ENCODE data around the gene CHDH.

The CHDH gene, protein sequence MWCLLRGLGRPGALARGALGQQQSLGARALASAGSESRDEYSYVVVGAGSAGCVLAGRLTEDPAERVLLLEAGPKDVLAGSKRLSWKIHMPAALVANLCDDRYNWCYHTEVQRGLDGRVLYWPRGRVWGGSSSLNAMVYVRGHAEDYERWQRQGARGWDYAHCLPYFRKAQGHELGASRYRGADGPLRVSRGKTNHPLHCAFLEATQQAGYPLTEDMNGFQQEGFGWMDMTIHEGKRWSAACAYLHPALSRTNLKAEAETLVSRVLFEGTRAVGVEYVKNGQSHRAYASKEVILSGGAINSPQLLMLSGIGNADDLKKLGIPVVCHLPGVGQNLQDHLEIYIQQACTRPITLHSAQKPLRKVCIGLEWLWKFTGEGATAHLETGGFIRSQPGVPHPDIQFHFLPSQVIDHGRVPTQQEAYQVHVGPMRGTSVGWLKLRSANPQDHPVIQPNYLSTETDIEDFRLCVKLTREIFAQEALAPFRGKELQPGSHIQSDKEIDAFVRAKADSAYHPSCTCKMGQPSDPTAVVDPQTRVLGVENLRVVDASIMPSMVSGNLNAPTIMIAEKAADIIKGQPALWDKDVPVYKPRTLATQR

DNA sequence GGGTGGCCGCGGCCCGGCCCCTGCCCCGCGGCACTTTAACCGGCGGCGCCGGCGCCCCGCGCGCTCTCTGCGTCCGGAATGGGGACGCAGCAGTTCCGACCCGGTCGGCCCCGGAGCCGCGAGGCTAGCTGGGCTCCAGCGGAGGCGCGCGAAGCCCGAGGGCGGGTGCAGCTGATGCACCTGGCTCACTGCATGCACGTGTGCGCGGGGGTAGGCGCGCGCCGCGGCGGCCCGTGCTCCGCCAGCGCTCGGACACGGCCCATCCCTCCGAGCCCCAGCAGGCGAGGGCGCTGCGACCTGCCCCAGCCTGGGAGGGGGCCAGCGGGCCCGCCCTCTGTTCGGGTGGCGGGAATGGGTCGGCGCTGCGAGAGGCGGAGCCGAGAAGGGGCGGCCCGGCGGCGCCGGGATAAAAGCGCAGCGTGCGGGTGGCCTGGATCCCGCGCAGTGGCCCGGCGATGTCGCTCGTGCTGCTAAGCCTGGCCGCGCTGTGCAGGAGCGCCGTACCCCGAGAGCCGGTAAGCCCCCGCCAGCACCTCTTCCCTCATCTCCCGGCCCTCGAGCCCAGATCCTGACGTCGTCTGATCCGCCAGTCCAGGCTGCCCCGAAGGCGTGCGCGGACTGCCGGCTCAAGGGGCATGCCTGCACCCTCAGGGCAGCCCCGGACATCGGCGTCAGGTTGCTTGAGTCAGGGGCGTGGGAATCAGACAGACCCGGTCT, at the start of gene CHDH, which contains the start of gene IL17RB:
Gene CHDH, minus strand, starts transcription at position 286 of the 717 bp plus-strand sequence. CDS start 22,411 bp downstream, outside the sequence.
Gene IL17RB, plus strand, starts transcription at position 435 of the 717 bp plus-strand sequence. Its CDS starts 21 bp downstream, at position 456.
- peak; percentile 34 for DNase-seq

DNA sequence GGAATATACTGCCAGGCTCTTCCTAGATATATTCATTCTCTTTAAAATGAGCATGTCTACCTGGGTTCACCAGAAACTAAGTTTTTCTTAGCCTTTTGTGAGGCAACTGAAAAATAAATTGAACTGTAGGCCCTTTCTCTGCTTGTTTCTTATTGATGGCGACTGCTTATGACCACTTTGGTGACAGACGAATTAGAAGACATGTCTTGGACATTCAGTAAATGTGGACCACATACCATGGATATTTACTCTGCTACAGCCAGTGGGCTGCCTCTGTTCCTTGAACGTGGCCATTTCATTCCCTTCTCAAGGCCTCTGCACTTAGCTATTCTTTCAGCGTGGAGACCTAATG, 46.0 kb upstream of the CHDH start:
- no peak for DNase-seq

DNA sequence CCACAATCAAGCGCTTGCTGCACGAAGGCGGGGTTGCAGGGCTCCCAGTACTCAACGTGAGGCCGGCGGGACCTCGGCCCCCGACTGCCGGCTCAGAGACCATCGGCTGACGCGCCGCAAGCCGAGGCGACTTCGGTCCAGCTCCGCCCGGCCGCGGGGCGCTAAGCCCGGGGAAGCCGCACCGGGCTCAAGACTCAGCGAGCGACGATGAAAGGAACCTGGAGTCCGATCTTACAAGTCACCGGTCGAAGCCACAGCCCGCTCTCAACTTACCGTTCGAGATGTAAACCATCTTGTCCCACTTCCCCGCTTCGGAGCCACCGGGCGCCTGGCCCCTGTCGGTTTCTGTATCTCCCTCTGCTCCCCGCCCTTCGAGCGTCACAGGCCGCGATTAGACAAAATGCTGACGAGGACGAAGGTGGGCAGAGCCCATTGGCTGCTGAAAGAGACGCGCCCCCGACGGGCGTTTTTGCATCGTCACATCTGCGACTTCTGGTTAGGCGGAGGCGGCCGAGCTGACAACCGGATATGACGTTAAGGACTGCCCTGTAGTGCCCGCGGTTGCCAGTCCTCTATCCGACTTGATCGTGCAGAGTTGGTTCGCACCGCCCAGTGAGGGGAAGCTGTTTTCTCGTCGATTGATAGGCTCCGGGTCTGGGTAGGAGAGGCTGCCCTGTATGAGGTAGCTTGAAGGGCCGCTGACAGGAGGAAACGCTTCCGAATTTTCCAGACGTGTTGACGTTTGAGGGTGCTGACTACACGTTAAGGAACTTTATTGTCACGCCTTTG, 45.5 kb upstream of the CHDH start, which contains the start of gene SELENOK:
Gene SELENOK, minus strand, starts transcription at position 363 of the 789 bp plus-strand sequence.
- peak; percentile 99 for DNase-seq

DNA sequence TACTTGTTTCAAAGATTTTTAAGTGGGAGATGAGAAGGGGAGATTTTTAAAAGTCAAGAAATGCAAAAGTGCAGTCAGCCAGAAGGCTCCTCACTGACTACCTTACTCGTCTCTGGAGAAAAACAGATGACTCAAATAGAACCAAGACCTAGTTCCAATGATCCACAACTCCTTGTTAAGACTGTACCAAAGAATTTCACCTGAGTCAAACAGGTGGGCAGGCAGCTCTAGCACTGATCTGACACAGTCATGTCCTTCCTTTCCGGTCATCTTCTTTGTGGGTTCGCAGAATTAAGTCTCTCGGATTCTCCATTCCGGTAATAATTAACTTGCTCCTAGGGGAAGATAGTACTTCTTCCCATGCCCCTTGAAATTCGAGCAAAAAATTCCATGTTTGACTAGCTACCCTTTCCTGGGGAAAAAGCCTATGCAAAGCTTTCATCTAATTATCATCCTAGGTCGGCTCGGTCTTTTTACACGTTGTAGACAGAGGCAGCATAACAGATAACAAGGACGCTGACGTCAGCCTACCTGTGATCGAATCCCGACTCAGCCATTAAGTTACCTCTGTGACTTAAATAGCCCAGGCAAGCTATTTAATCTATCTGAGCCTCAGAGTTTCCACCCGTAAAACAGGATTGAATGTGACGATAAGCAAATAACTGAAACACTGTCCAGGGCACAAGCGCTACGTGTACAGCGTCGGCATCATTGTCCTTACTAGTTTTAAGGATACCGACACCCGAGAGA, 44.7 kb upstream of the CHDH start:
- peak; percentile 69 for DNase-seq

DNA sequence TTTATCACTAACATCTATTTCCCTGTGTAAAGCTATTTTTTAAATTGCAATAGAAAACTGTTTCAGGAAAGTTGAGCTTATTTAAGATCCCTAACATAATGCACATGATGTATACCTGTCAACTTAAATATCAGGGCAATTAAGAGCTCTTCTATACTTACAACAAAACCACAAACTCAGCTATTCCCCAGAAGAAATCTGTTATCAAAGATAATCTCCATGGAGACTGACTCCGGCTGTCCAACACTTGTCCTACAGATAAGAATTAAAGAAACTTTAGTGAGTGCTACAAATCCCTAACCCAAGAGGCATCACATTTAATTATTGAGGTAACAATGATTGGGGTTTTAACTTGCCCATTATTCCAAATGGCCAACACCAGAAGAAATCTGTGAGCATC, 42.0 kb upstream of the CHDH start:
- DNase-seq: peak; percentile 83

DNA sequence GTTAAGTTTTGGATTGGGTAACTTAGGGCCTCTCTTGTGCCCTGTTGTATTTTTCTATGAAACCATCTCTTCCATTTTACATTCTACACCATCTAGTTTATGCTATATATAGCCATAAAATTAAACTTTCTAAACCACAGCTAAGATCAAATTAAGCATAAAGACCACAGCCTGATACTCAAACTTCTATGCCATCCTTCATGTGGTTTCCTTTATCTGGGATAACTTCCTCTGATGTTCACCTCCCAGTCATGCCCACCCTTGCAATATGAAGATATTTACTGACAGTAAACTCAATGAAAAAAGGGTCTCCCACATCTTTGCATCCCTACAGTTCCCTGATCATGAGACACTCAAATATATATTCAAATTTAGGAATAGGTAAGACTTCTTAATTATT, 41.2 kb upstream of the CHDH start:
- DNase-seq: no peak

DNA sequence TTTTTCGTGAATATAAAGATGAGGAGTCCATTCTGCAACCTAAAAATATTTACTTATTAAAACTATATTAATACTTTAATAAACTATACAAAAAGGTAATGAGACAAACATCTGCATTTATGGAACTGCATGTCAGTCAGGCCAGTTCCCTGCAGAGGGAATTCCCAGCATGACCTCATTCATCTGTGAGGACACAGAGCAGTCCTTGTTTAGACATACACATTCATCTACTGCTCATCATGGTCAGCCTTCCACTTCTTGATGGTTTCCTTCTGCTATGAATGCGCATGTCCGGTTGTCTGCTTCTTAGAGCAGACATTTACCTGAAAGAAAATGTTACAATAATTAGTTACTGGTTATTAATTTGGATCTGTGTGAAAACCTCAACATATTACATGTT, 39.0 kb upstream of the CHDH start:
- DNase-seq: no peak

DNA sequence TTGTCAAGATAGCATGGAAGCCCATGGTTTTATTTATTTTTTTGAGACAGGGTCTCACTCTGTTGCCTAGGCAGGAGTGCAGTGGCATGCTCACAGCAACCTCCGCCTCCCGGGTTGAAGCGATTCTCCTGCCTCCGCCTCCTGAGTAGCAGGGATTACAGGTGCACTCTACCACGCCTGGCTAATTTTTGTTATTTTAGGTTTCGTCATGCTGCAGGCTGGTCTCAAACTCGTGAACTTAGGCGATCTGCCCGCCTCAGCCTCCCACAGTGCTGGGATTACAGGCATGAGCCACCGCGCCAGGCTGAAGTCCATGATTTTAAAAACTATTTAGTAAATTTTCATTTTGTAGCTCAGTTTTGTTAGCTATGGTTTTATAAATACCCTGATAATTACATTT, 38.4 kb upstream of the CHDH start:
- DNase-seq: no peak

DNA sequence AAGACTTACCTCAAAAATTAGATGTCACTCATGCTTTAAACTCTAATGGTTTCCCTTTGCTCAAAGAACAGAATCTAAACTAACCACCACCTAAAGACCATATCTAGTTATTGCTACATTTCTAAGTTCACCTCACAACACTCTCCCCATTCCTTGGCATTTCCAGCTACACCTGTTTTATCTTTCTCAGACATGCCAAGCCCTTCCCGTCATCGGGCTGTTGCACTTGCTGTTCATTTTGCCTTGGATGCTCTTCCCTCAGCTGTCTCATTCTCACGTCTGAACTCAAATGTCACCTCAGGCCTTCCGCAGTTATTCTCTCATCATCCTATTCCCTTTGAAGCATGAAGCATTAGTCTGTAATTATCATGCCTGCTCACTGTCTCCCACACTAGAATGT, 36.8 kb upstream of the CHDH start:
- no peak for DNase-seq

DNA sequence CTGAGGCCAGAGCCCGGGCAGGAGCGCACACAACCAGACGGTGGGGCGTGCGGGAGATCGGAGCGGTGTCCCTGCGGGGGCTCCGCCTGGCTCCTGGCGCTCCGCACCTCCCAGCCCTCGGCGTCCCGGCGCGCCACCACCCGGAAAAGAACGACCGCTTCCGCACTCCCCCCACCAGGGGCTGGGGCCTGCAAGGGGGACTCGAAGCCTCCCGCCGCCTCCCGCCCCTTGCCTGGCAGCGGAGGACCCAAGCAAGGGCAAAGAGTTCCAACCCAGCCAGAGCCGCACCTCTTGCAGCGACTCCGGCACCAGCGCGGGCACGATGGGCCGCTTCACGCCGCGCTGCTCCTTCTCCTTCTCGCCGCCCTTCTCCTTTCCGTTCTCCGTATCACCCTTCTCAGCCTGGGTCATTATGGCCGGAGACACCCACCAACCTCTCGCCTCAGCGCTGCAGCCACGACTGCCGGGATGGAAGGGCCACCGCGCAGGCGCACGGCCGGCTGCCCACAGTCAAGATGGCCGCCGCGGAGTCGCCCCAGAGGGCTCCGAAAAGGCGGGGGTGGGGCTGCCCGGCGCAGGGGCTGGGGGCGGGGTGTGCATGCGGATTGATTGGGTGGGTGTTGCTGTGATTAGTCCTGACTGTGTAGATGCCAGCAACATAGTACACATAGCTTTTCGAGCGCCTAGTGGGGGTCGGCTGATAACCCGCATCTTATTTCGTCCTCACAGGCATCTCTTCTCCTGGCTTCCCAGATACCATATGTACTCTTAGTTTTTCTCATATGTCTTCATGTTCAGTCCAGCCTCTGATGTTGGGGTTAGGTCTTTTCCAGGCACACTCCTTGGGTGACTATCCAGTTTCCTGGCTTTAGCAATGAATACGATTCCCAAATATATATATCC, 35.7 kb upstream of the CHDH start, which contains the start of gene ACTR8:
Gene ACTR8, minus strand, starts transcription at position 462 of the 903 bp plus-strand sequence. Its CDS starts 51 bp downstream, at position 411.
- peak; percentile 90 for DNase-seq

DNA sequence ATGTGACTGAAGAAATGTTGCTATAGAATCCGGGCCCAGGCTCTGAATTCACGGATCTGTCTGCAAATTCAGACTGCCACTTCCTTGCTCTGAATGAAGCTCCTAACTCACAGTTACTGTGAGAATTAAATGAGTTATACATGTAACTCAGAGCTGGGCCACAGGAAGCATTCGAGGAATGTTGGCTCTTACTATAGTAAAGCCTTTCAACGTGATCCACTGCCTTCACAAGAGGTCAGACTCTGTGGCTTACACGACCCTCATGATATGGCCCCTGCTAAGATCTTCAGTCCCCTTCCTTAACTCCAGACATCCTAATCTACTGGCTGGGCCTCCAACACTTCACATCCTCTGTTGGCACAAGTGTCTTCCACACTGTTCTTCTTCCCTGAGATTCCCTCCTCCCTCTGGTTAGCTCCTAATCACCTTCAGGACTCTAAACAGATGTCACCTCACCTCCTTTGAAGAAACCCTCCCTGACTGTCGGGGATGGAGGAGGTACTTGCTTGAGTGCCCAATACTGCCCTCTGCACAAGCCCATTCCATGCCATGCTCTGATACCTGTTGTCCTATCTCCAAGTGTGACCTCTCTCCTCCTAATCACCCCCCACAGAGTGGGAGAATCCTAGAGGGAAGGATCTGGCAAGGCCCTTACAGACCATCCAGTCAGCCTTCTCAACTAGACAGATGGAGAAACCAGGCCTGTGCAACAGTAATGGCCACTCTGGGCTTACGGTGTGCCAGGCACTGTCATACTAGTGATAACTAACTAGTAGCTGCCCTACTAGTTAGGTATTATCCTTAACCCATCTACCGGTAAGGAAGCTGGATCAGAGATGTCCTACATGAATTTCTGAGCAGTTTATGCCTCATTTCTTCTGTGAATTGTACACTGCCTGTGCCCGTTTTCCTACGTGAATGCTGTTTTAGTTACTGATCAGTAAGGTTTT, 34.5 kb upstream of the CHDH start:
- peak; percentile 13 for DNase-seq

DNA sequence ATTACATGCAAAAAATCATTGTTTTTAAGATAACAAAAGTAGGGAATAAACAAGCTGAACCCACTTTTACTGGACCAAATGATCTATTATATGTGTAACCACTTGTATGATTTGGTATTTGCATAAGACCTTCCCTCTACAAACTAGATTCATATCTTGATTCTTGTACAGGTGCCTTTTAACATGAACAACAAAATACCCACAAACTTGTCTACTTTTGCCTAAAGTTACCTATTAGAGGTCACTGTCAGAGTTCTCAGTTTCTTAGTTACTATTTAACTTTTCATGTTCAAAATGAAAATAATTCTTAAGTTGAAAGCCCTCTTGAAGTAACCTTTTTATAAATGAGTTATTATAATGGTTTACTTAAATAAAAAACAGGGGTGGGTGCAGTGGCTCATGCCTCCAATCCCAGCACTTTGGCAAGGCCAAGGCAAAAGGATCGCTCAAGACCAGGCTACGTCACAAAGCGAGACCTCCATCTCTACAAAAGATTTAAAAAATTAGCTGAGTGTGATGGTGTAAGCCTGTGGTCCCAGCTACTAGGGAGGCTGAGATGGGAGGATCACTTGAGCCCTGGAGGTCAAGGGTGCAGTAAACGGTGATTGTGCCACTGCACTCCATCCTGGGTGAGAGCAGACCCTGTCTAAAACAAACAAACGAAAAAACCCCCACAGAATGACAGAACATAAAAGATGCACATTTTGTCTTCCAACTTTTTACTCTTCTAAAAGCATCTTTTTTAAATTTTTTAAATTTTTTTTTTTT, 19.7 kb upstream of the CHDH start:
- no peak for DNase-seq

DNA sequence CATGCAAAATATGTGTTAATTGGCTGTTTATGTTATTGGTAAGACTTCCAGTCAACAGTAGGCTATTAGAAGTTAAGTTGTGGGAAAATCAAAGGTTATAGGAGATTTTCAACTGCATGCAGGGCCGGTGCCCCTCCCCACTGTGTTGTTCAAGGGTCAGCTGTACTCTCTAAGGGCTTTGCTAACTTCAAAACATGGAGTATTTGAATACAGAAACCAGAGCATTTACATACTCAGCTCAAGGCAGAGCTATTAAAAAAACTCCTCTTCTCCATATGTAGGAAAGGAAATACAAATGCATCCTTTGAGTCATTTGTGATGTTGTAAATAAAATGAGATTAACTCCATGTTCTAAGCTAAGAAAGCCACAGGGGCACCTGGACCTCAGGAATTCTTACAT, 16.9 kb upstream of the CHDH start:
- DNase-seq: no peak

DNA sequence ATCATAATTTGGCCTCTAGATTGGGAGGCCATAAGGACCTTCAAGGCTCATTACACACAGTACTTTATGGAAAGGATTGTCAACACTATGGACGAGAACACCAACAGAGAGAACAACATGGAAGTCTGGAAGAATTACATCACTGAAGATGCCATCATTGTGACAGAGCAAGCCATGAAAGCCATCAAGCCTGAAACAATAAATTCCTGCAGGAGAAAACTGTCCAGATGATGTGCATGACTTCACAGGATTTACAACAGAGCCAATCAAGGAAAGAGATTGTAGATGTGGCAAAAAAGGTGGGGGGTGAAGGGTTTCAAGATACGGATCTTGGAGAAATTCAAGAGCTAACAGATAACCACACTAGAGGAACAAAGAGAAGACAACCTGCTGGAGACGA, 16.0 kb upstream of the CHDH start:
- DNase-seq: no peak

DNA sequence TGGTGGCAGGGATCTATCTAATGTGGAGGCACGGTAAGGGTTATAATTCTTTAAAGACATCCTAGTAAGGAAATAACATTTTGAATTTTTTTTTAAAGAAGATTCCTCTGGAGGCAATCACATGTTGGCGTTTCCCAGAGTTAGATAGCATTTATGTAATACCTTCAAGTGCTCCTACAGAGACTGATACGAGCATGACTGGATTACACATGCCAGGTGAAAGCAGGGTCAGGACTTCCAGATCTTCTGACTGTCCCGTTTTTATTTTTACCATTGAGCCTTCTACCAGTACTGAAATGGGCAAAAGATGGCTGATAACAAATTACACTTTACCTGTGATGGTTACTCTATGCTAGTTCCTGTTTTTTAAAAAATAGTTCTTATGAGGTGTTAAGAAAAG, 14.0 kb upstream of the CHDH start:
- no peak for DNase-seq

DNA sequence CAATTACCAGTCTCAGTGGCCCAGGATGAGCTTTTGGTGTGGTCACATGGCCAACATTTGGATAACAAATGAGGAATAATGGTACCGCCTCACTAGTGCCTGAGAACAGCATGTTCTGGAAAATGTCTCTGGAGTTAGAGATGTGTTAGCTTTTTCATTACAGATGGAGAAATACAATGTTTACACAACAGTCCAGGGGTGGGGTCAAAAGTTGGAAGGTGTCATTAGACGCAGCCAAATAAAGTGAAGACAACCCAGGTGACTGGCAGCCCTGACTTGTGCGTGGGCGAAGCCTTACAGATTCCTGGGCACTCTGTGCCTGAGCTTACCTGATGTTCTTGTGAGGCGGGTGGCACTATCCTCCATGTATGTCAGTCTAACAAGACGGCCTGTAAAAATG, 13.0 kb upstream of the CHDH start:
- DNase-seq: no peak

DNA sequence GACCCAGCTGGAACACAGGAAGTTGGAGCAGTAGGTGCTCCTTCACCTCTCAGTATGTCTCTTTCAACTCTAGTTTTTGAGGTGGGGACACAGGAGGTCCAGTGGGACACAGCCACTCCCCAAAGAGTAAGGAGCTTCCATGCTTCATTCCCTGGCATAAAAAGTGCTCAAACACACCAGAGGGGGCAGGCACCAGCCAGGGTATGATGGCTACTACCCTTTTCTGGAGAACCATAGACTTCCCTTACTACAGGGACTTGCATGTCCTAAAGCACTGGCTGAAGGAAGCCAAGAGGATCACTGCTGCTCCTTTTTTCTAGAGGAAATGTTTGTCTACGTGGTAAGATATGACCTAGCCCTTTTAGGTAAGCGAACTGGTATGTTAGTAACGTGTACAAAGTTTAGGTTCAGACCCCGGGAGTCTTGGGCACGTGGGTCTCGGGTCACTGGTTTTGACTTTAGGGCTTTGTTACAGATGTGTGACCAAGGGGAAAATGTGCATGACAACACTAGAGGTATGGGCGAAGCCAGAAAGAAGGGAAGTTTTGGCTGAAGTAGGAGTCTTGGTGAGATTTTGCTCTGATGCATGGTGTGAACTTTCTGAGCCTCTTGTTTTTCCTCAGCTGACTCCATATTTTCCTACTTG, 12.0 kb upstream of the CHDH start:
- DNase-seq: no peak

DNA sequence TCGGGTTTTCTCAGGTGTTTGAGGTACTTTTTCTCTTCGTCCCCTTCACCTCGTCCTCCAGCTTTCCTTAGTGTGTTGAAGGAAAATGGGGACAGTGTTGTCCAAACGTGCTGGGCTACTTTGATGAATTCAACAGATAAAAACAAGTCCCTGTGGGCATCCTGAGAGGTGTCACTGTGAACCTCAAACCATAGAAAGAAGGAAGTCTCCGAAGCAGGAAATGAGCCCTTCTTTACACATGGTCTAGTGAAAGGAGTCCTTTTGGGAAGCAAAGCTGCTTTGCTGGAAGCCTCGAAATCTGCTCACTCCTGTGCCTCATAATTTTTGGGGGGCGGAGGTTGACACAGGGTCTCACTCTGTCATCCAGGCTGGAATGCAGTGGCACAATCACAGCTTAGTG, 10.7 kb upstream of the CHDH start:
- no peak for DNase-seq
